HepG2 (cell line): Measurements from ENCODE around the gene SLC25A45. TPM values are rescaled to one million over a fixed set of nuclear protein-coding genes. Genes with fewer than 3 reads are reported as not detected.
A peak's percentile ranks its signal among the peaks of the same experiment; 100 is the strongest.

Experiments used
- ATAC-seq: fragments of 200-7000 bp; cut with Tn5 transposase; 3 replicates; pipeline ENCODE4 v1.9.1; 2020; ENCODE audit warnings: mild to moderate bottlenecking, moderate library complexity
- BruUV-seq: library from RNA; stranded (reverse); fragments of 400-500 nt; replicated peaks from 2 replicates; lab custom pipeline; 2021; lab: Mats Ljungman, UMichigan
- CTCF ChIA-PET: fragments of 300-600 bp; formaldehyde crosslinking; extraction: SDS; loops from one replicate; lab custom pipeline; 2021; ENCODE audit warnings: low total read pairs, inconsistent platforms, low intra/inter-chr PET ratio; lab: Yijun Ruan, JAX
- POLR2A ChIA-PET: fragments of 350-600 bp; sonication (Branson Sonifier 250); formaldehyde crosslinking; loops from one replicate; lab custom pipeline; 2020; ENCODE audit warnings: antibody characterized with exemption, inconsistent platforms; lab: Yijun Ruan, JAX
- DNase-seq: peaks from one replicate; pipeline ENCODE4 v3.0.0-alpha.2; 2015; ENCODE audit warnings: low spot score
- FAIRE-seq: peaks from 3 replicates; lab custom pipeline; 2011; peaks lifted over from hg19 to GRCh38; lab: Jason Lieb, UNC
- H2AFZ ChIP-seq: one replicate; pipeline ENCODE4 v1.6.1; 2011; ENCODE audit warnings: low read length, inconsistent platforms
- H3K27ac ChIP-seq: fragments of 300-600 bp; 3 replicates; pipeline ENCODE4 v1.8.0; 2011; ENCODE audit warnings: mixed run types, mild to moderate bottlenecking, mixed read lengths, low read length, inconsistent platforms; ENCODE audit not compliant: insufficient read depth; ENCODE audit errors: extremely low read length
- H3K27me3 ChIP-seq, 2 experiments: fragments of 200-600 bp in 1 of 2; 2 replicates in 1 of 2; 3 replicates in 1 of 2; pipeline versions ENCODE4 v1.6.0 to v1.8.0; 2011; ENCODE audit warnings: low read length in 2 of 2, mild to moderate bottlenecking in 2 of 2, moderate library complexity in 2 of 2, inconsistent platforms in 1 of 2; ENCODE audit not compliant: insufficient read depth in 2 of 2, control insufficient read depth in 1 of 2
- H3K36me3 ChIP-seq, 2 experiments: fragments of 200-600 bp in 1 of 2; replicated peaks in 1 of 2; 2 replicates in 1 of 2; 3 replicates in 1 of 2; pipeline versions ENCODE4 v1.5.1 to v1.8.0; 2011; ENCODE audit warnings: low read length in 2 of 2, inconsistent platforms in 1 of 2; ENCODE audit not compliant: insufficient read depth in 2 of 2, control insufficient read depth in 1 of 2
- H3K4me1 ChIP-seq: 2 replicates; pipeline ENCODE4 v1.5.1; 2012; ENCODE audit warnings: low read length, inconsistent platforms; ENCODE audit not compliant: insufficient read depth
- H3K4me2 ChIP-seq: 2 replicates; pipeline ENCODE4 v1.6.0; 2011; ENCODE audit warnings: low read depth, low read length, inconsistent platforms
- H3K4me3 ChIP-seq, 3 experiments: fragments of 200-600 bp in 1 of 3; sonication (generic), shearing (Covaris generic) in 1 of 3; replicated peaks in 1 of 3; 2 replicates each; pipeline ENCODE4 v1.5.1; 2011 to 2016; ENCODE audit warnings: low read length in 3 of 3, inconsistent platforms in 2 of 3, low read depth in 2 of 3, mild to moderate bottlenecking in 2 of 3, control low read depth in 1 of 3, mixed read lengths in 1 of 3; ENCODE audit not compliant: insufficient read depth in 1 of 3
- H3K79me2 ChIP-seq: one replicate; pipeline ENCODE4 v1.6.1; 2011; ENCODE audit warnings: low read length, inconsistent platforms; ENCODE audit not compliant: insufficient read depth
- H3K9ac ChIP-seq: 2 replicates; pipeline ENCODE4 v1.6.0; 2011; ENCODE audit warnings: mild to moderate bottlenecking, low read depth, low read length, inconsistent platforms; ENCODE audit not compliant: insufficient read depth
- H3K9me3 ChIP-seq: 2 replicates; pipeline ENCODE4 v1.5.1; 2012; ENCODE audit warnings: mild to moderate bottlenecking, low read length
- H4K20me1 ChIP-seq: 2 replicates; pipeline ENCODE4 v1.6.0; 2011; ENCODE audit warnings: inconsistent platforms, mild to moderate bottlenecking, low read length, moderate library complexity; ENCODE audit not compliant: insufficient read depth
- CENPT ChIP-seq: sonication (generic); formaldehyde crosslinking; IDR thresholded peaks from 2 replicates; pipeline ENCODE4 v1.8.0; 2022; ENCODE audit warnings: low read depth, mild to moderate bottlenecking, moderate library complexity, missing genetic modification reagents
- CHD2 ChIP-seq: IDR thresholded peaks from 2 replicates; pipeline ENCODE4 v1.6.1; 2011; ENCODE audit warnings: low read depth, low read length, improper control_type of control experiment
- DR1 ChIP-seq: sonication (generic); formaldehyde crosslinking; IDR thresholded peaks from 2 replicates; pipeline ENCODE4 v1.8.0; 2021; ENCODE audit warnings: mild to moderate bottlenecking, missing genetic modification reagents, inconsistent platforms
- FOXJ3 ChIP-seq: sonication (generic); formaldehyde crosslinking; IDR thresholded peaks from 2 replicates; pipeline ENCODE4 v1.4.0; 2020; ENCODE audit warnings: missing genetic modification reagents, mild to moderate bottlenecking, borderline replicate concordance
- GABPB1 ChIP-seq: IDR thresholded peaks from 2 replicates; pipeline ENCODE4 v1.6.1; 2016; ENCODE audit warnings: mild to moderate bottlenecking, missing genetic modification reagents, moderate library complexity, missing compliant biosample characterization
- KLF11 ChIP-seq: IDR thresholded peaks from 2 replicates; pipeline ENCODE4 v1.6.1; 2016; ENCODE audit warnings: missing compliant biosample characterization
- MEF2D ChIP-seq: sonication (generic); formaldehyde crosslinking; IDR thresholded peaks from 2 replicates; pipeline ENCODE4 v1.5.1; 2020; ENCODE audit warnings: mild to moderate bottlenecking, missing genetic modification reagents
- MTF2 ChIP-seq: sonication (generic); formaldehyde crosslinking; IDR thresholded peaks from 2 replicates; pipeline ENCODE4 v1.5.0; 2020; ENCODE audit warnings: missing genetic modification reagents, borderline replicate concordance
- MZF1 ChIP-seq: sonication (generic); formaldehyde crosslinking; IDR thresholded peaks from 2 replicates; pipeline ENCODE4 v1.8.1; 2023; ENCODE audit warnings: mild to moderate bottlenecking, missing genetic modification reagents, borderline replicate concordance
- NFE2L2 ChIP-seq: fragments of 150-350 bp; IDR thresholded peaks from 2 replicates; pipeline ENCODE4 v1.6.1; 2014; ENCODE audit warnings: low read length
- PAX8 ChIP-seq: sonication (generic); formaldehyde crosslinking; IDR thresholded peaks from 2 replicates; pipeline ENCODE4 v1.8.0; 2022; ENCODE audit warnings: mild to moderate bottlenecking, missing genetic modification reagents, borderline replicate concordance
- RCOR2 ChIP-seq: IDR thresholded peaks from 2 replicates; pipeline ENCODE4 v1.6.1; 2016; ENCODE audit warnings: missing biosample characterization, missing genetic modification reagents
- RNF2 ChIP-seq: fragments of 450-650 bp; conservative IDR thresholded peaks from 2 replicates; pipeline ENCODE4 v1.6.1; 2016; ENCODE audit warnings: low read depth
- SALL2 ChIP-seq: sonication (generic); formaldehyde crosslinking; IDR thresholded peaks from 2 replicates; pipeline ENCODE4 v1.8.1; 2023; ENCODE audit warnings: mild to moderate bottlenecking, missing genetic modification reagents, inconsistent platforms
- ZKSCAN1 ChIP-seq: fragments of 150-350 bp; IDR thresholded peaks from 2 replicates; pipeline ENCODE4 v1.6.1; 2014; ENCODE audit warnings: low read length
- ZKSCAN5 ChIP-seq: sonication (generic); formaldehyde crosslinking; IDR thresholded peaks from 2 replicates; pipeline ENCODE4 v1.5.1; 2020; ENCODE audit warnings: mild to moderate bottlenecking, missing genetic modification reagents
- ZNF235 ChIP-seq: sonication (generic); formaldehyde crosslinking; IDR thresholded peaks from 2 replicates; pipeline ENCODE4 v1.8.1; 2023; ENCODE audit warnings: mild to moderate bottlenecking, missing genetic modification reagents, borderline replicate concordance
- ZNF263 ChIP-seq: sonication (generic); formaldehyde crosslinking; IDR thresholded peaks from 2 replicates; pipeline ENCODE4 v1.4.0; 2020; ENCODE audit warnings: missing genetic modification reagents
- ZNF430 ChIP-seq: sonication (generic); formaldehyde crosslinking; IDR thresholded peaks from 2 replicates; pipeline ENCODE4 v1.9.0; 2021; ENCODE audit warnings: mild to moderate bottlenecking, missing genetic modification reagents
- ZNF841 ChIP-seq: sonication (generic); formaldehyde crosslinking; IDR thresholded peaks from 2 replicates; pipeline ENCODE4 v1.8.1; 2023; ENCODE audit warnings: missing genetic modification reagents, borderline replicate concordance
- ZNF878 ChIP-seq: sonication (generic); formaldehyde crosslinking; IDR thresholded peaks from 2 replicates; pipeline ENCODE4 v1.8.1; 2023; ENCODE audit warnings: mild to moderate bottlenecking, missing genetic modification reagents, moderate library complexity
- WGBS: methylation state at CpG from one replicate; pipeline ENCODE4 v1.1.6; 2017; ENCODE audit warnings: low lambda C conversion rate; 5-methylcytosine and 5-hydroxymethylcytosine counted together
- in situ Hi-C: cut with HindIII; loops from 2 replicates; pipeline ENCODE4 v1.10.0; 2017; ENCODE audit warnings: low pct_unique_long_range_greater_than_20kb; ENCODE audit not compliant: extremely low pct_ligation_motif_present
- intact Hi-C: fragments of 100-400 bp; cut with micrococcal nuclease; formaldehyde crosslinking; loops from one replicate; pipeline ENCODE4 v1.10.0; 2022; ENCODE audit not compliant: unreplicated experiment
- polyA plus RNA-seq, 8 experiments: library from polyadenylated mRNA; depleted of rRNA in 3 of 8; stranded (reverse) in 7 of 8; unstranded in 1 of 8; fragments of >200 nt; fragmentation: Illumina TruSeq in 4 of 8; extraction: Trizol in 4 of 8; gene quantifications; 2 replicates each; pipeline versions ENCODE4 v1.2.1 to v1.2.3, GENCODE V29; 2011 to 2016; ENCODE audit warnings: low read depth in 4 of 8, missing spikeins in 1 of 8, mixed read lengths in 1 of 8; ENCODE audit not compliant: insufficient read depth in 1 of 8
- total RNA-seq, 5 experiments: library from RNA; depleted of rRNA; stranded (reverse); fragments of >200 nt; fragmentation: Illumina TruSeq; extraction: Trizol; gene quantifications; 2 replicates each; pipeline ENCODE4 v1.2.3, GENCODE V29; 2016; ENCODE audit warnings: low read depth in 1 of 5
- TF ChIP-seq, protein P1 (sequence below): sonication (generic); formaldehyde crosslinking; conservative IDR thresholded peaks from 2 replicates; pipeline ENCODE4 v1.4.0; 2020; ENCODE audit warnings: missing genetic modification reagents

SLC25A45 gene
- total and polyA plus RNA-seq, 2 of the 13 experiments (the other 11 are each of a cell fraction or from before 2014, with no cell fraction given), result 1.2 to 3.4 TPM

DNA sequence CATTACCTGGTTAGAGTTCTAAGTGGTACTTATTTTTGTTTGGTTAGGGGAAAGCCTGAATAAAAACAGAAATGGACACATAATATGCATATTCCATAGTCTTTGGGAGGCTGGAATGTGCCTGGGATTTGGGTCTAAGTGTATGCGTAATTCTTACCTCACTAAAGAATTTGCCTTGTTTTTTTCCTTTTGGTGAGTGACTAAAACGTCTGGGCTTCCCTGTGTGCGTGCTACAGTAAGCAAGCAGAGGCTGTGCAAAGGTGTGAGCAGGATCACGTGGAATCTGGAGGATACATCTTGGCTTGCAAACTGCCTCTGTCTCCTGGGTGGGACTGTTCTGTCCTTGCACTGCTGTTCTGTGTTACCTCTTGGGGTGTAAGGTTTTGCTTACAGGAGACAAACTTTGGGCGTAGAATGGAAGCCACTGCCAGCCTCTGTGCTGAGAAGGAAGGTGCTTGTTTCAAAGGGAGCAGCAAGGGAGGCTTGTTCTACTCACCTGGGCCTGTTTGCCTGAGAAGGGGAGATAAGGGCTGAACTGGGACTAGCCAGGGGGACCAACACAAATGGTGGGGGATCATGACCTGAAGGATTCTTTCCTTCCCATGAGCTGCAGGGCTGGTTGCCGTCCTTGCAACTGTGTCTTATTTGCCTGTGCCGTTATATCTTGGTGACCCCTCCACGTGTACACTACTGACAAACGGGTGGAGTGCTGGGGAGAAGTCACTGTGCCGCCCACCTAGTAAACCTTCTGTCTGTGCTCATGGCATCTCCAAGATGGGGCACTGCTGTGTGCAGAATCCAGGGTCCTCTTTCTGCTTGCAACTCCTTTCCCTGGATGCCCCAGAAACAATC lies 44.6 kb upstream of the SLC25A45 start (continued):
- TF ChIP-seq MEF2D (CRISPR knock-in tag) (no peak), ZNF430 (CRISPR knock-in tag) (no peak), RNF2 (no peak), ZKSCAN5 (no peak), ZKSCAN1 (peak; percentile 44; the same call in 1 of the 2 replicates)
- TF ChIP-seq, protein P1, sequence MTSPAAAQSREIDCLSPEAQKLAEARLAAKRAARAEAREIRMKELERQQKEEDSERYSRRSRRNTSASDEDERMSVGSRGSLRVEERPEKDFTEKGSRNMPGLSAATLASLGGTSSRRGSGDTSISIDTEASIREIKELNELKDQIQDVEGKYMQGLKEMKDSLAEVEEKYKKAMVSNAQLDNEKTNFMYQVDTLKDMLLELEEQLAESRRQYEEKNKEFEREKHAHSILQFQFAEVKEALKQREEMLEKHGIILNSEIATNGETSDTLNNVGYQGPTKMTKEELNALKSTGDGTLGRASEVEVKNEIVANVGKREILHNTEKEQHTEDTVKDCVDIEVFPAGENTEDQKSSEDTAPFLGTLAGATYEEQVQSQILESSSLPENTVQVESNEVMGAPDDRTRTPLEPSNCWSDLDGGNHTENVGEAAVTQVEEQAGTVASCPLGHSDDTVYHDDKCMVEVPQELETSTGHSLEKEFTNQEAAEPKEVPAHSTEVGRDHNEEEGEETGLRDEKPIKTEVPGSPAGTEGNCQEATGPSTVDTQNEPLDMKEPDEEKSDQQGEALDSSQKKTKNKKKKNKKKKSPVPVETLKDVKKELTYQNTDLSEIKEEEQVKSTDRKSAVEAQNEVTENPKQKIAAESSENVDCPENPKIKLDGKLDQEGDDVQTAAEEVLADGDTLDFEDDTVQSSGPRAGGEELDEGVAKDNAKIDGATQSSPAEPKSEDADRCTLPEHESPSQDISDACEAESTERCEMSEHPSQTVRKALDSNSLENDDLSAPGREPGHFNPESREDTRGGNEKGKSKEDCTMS (CRISPR knock-in tag), result no peak

DNA sequence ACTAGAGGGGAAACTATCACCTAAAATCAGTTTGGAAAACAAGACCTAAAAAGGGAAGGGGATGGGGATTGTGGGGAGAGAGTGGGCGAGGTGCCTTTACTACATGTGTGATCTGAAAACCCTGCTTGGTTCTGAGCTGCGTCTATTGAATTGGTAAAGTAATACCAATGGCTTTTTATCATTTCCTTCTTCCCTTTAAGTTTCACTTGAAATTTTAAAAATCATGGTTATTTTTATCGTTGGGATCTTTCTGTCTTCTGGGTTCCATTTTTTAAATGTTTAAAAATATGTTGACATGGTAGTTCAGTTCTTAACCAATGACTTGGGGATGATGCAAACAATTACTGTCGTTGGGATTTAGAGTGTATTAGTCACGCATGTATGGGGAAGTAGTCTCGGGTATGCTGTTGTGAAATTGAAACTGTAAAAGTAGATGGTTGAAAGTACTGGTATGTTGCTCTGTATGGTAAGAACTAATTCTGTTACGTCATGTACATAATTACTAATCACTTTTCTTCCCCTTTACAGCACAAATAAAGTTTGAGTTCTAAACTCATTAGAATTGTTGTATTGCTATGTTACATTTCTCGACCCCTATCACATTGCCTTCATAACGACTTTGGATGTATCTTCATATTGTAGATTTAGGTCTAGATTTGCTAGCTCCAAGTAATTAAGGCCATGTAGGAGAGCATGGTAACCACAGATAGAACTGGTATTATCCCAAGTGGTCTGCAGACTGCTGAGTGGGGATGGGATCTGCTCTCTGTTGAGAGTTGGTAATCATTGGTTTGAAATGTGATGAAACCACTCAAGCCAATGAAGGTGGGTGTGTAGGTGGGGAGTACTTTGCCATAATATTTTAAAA lies 43.8 kb upstream of the SLC25A45 start:
- Histone ChIP-seq H3K27ac (peak overlapping the region; percentile 100), H3K27me3 (no peaks in the 10 kb centered on the region; a peak in 1 of 5 replicates), H3K9ac (peak overlapping the region; percentile 100), H3K36me3 (no peaks in the 10 kb centered on the region; a peak in 2 of 5 replicates), H4K20me1 (peaks cover 85% of the 10 kb centered on the region), H3K4me2 (peak overlapping the region; percentile 95), H3K9me3 (no peaks in the 10 kb centered on the region), H3K4me1 (peaks cover 51% of the 10 kb centered on the region), H3K4me3 (peak overlapping the region; percentile 91 to 94 (median 93)), H3K79me2 (peaks cover 88% of the 10 kb centered on the region), H2AFZ (no peak overlapping the region)
- FAIRE-seq, result peak; percentile 12
- 5% methylated on average over 9 of the region's 9 CpGs for WGBS
- in situ Hi-C loops, result no loop called here
- CTCF ChIA-PET, result no interaction called here
- POLR2A ChIA-PET, result interaction anchor here (0.6 to 17.8 kb wide), 7 partner anchors 8 to 77 kb away, joined by 3 to 952 read pairs (median 147); partner anchors contain the start of genes FRMD8, MALAT1 and SLC25A45
- no peak for DNase-seq
- intact Hi-C loops, result no loop called here
- ATAC-seq, result no peak
- no TSS peak for BruUV-seq
- TF ChIP-seq FOXJ3 (CRISPR knock-in tag) (no peak), NFE2L2 (no peak), CENPT (CRISPR knock-in tag) (no peak), KLF11 (CRISPR knock-in tag) (no peak), ZNF841 (CRISPR knock-in tag) (peak; percentile 39; the same call in 1 of the 2 replicates), CHD2 (no peak; the same call in 1 of the 2 replicates), ZNF878 (no peak), MTF2 (CRISPR knock-in tag) (no peak), RCOR2 (CRISPR knock-in tag) (no peak), PAX8 (CRISPR knock-in tag) (no peak), ZNF235 (CRISPR knock-in tag) (no peak), GABPB1 (CRISPR knock-in tag) (no peak), SALL2 (CRISPR knock-in tag) (no peak), ZNF263 (CRISPR knock-in tag) (no peak), MZF1 (CRISPR knock-in tag) (no peak), DR1 (CRISPR knock-in tag) (no peak)
